Neural progenitor cell (in vitro differentiated cells): ENCODE results near the gene L3HYPDH.

ENCODE experiments used
- EZH2 ChIP-seq: fragments of 200-600 bp; sonication (generic); IDR thresholded peaks from 2 replicates; pipeline ENCODE4 v1.6.1; 2017; ENCODE audit warnings: antibody characterized with exemption, mild to moderate bottlenecking, moderate library complexity
- EZH2phosphoT487 ChIP-seq: fragments of 200-600 bp; sonication (generic); IDR thresholded peaks from 2 replicates; pipeline ENCODE4 v1.6.1; 2017; ENCODE audit warnings: antibody characterized with exemption
- TF ChIP-seq, protein P1 (sequence below): fragments of 200-600 bp; sonication (generic); IDR thresholded peaks from 2 replicates; pipeline ENCODE4 v1.5.1; 2017; ENCODE audit warnings: antibody characterized with exemption, mild to moderate bottlenecking

- TF ChIP-seq, protein P1, sequence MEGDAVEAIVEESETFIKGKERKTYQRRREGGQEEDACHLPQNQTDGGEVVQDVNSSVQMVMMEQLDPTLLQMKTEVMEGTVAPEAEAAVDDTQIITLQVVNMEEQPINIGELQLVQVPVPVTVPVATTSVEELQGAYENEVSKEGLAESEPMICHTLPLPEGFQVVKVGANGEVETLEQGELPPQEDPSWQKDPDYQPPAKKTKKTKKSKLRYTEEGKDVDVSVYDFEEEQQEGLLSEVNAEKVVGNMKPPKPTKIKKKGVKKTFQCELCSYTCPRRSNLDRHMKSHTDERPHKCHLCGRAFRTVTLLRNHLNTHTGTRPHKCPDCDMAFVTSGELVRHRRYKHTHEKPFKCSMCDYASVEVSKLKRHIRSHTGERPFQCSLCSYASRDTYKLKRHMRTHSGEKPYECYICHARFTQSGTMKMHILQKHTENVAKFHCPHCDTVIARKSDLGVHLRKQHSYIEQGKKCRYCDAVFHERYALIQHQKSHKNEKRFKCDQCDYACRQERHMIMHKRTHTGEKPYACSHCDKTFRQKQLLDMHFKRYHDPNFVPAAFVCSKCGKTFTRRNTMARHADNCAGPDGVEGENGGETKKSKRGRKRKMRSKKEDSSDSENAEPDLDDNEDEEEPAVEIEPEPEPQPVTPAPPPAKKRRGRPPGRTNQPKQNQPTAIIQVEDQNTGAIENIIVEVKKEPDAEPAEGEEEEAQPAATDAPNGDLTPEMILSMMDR, result no peak
- TF ChIP-seq EZH2 (no peak), EZH2phosphoT487 (no peak)
Observed at GRCh38 chr14:59507752-59508103, 23.5 kb upstream of the L3HYPDH start.
